Stimulated activated CD8-positive, alpha-beta memory T cell treated with anti-CD3 and anti-CD28 coated beads, Interleukin-12 subunit alpha, Interleukin-12 subunit beta, amount 100 ng/mL, for 24 hours (primary cell): Measurements from ENCODE around the gene FAM151A.

Experiments used
- DNase-seq: peaks from one replicate; pipeline ENCODE4 v3.0.0-alpha.2; 2020; ENCODE audit errors: extremely low read depth

FAM151A gene

GRCh38 chr1:54604051-54604450, 19.3 kb downstream of the FAM151A start:
- DNase-seq, result no peak

DNA sequence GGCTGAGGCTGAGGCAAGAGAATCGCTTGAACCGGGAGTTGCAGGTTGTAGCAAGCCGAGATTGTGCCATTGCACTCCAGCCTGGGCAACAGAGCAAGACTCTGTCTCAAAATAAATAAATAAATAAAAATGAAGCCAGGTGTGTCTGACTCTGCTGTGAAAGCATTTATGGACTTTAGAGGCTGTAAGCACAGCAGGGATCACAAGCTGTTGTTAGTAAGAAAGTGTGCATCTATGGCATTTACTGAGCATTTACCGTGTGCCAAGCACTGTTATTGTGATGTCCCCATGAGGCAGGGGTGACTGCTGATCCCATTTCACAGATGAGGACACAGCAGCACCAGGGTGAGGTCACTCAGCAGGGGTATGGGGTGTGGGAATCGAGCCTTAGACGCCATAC, 20.1 kb downstream of the FAM151A start:
- DNase-seq, result no peak

DNA sequence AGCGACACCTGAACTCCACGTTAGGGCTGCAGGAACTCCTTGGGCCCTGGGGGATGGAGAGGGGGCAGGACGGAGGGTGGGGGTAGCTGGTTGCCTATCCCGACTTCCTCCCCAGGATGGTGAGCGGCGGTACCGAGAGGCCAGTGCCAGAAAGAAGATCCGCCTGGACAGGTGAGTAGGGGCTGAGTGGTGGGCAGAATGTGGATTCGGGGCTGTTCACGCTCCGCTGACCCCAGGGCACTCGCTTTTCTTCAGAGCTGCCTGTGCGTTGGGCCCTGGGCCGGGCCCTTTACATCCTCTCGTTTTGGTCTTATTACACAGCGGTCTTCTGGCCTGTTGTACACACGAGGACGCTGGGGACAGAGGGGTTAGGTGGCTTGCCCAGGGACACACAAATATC, 20.8 kb downstream of the FAM151A start:
- DNase-seq, result no peak

- no peak for DNase-seq
Observed at GRCh38 chr1:54601730-54602129, 21.6 kb downstream of the FAM151A start.

GRCh38 chr1:54600947-54601721, 22.2 kb downstream of the FAM151A start:
- no peak for DNase-seq

GRCh38 chr1:54599211-54599823, 24.0 kb downstream of the FAM151A start:
- DNase-seq, result no peak

GRCh38 chr1:54597455-54598030, 25.8 kb downstream of the FAM151A start:
- DNase-seq, result no peak

- DNase-seq, result no peak
Observed at GRCh38 chr1:54596756-54597155, 26.6 kb downstream of the FAM151A start.

- DNase-seq, result no peak
Observed at GRCh38 chr1:54595956-54596498, 27.3 kb downstream of the FAM151A start.

GRCh38 chr1:54594463-54594862, 28.9 kb downstream of the FAM151A start:
- DNase-seq, result no peak

GRCh38 chr1:54593571-54594160, 29.7 kb downstream of the FAM151A start:
- DNase-seq, result no peak

- no peak for DNase-seq
Observed at GRCh38 chr1:54591127-54591756, 32.1 kb downstream of the FAM151A start.

- DNase-seq, result no peak
Observed at GRCh38 chr1:54588377-54588776, 34.9 kb downstream of the FAM151A start.

DNA sequence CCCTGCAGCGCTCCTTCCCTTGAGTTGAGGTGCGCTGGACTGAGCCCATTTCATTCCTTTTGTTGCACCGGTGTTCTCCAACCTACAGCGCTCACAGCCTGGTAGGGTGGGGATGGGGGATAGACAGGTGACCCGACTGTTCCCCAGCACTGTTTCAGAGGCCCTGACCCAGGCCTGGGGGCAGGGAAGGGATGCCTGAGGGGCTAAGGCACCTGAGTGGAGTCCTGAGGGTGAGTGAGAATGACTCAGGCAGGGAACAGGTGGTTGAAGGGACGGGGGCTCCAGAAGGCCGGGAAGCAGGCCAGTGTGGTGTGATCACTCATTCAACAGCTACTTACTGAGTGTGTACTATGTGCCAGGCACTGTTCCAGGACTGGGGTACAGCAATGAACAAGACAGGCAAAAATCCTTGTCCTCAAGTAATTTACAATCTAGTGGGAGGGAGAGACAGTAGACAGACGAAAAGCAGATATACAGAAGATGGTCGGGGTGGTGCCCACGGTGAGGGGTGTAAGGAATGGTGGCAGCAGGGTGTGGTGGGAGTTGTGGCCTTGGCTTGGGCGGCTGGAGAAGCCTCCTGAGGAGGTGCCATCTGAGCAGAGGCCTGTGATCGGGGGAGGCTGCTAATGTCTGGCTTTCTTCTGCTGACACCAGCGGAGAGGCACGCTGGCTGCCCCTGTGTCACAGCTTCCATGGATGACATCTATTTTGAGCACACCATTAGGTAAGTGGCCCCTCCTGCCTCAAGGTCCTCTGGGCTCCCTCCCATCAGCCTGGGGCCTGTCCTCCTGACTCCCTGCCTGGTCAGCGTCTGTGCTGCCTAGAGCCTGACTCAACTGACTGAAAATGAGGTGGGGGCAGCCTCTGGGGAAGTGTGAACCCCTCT, 37.9 kb downstream of the FAM151A start:
- no peak for DNase-seq

DNA sequence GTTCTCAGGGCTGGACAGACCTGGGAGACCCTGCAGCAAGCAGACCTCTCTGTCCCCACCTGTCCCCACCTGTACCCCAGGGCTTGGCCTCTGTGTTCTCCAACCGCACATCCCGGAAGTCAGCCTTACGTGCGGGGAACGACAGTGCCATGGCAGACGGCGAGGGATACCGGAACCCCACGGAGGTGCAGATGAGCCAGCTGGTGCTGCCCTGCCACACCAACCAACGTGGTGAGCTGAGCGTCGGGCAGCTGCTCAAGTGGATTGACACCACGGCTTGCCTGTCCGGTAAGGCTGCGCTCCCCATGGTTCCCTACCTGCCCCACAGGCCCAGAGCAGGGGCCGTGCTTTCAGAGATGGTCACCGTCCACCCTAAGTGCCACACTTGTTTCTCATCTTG, 38.8 kb downstream of the FAM151A start:
- no peak for DNase-seq

DNA sequence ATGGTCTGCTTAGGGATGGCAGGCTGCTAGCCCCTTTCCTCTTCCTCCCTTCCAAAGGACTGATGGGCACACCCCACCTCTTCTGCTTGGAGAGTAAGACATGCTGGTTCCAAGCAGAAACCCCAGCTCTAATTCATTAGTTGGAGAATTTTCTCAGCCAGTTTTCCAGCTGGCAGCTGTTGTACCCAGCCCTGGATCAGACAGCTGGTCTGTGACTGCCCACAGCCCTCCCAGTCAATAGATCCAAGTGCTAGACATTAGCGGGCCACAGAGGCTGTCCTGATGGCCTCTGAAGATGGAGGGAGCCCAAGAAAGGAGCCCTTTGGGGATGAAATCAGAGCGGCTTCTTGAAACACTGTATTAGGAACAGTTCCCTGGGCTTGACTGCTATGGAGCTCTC, 39.5 kb downstream of the FAM151A start:
- DNase-seq, result no peak

DNA sequence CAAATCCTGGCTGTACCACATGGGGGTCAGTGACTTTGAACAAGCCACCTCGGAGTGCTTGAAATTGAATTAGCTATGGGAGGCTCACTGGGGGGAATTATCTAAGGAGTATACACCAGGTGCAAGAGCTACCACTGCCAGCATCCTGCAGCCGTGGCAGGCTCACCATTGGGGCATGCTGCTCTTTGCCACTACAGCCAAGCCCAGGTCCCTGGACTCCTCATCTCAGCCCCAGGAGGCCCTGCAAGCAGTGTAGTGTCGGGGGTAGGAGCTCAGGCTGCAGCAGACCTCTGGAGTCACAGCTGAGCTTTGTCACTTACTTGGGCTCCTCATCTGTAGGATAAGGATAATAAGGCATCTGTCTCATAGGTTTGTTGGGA, 40.0 kb downstream of the FAM151A start:
- no peak for DNase-seq

GRCh38 chr1:54582566-54583306, 40.6 kb downstream of the FAM151A start:
- no peak for DNase-seq

DNA sequence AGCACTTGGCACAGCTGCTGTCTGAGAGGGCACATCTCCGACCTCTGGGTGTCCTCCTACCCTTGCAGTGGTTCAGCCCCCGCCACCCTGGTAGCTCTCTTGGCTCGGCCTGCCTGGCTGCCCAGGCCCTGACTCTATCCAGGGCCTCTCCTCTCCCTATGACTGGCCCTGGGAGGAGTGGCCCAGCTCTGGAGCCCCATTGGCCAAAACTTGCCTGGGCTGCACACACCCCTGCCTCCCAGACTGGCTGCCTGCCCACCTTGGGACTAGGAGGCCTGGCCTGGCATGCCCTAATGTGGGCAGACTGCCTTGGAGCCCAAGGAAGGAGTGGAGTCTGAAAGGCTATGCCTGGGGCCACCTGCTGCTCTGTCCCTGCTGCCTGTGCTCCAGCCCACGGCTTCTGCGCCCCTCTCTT, 41.7 kb downstream of the FAM151A start:
- no peak for DNase-seq

GRCh38 chr1:54580856-54581550, 42.3 kb downstream of the FAM151A start:
- DNase-seq, result no peak
